Astrocyte (in vitro differentiated cells and primary cell): Measurements from ENCODE around the gene ELP4.

Source experiments
- CTCF ChIP-seq: IDR thresholded peaks from 2 replicates; pipeline ENCODE4 v1.5.1; 2011; ENCODE audit warnings: low read depth, mild to moderate bottlenecking, inconsistent platforms, low read length, moderate library complexity; ENCODE audit not compliant: insufficient read depth
- EZH2 ChIP-seq: IDR thresholded peaks from 2 replicates; pipeline ENCODE4 v1.6.1; 2012; ENCODE audit warnings: mild to moderate bottlenecking, low read length, inconsistent platforms; ENCODE audit not compliant: insufficient read depth

GRCh38 chr11:31480930-31481329 is 28.6 kb upstream of the ELP4 start:
- TF ChIP-seq CTCF (no peak), EZH2 (no peak)
